Vagina (tissue), 2 donors: Measurements from ENCODE around the gene PNPT1. TPM values are rescaled to one million over a fixed set of nuclear protein-coding genes. Genes with fewer than 3 reads are reported as not detected.

Experiments
- DNase-seq, 2 donors: peaks; one replicate each; pipeline ENCODE4 v3.0.0-alpha.2; 2017; ENCODE audit errors: extremely low spot score in 2 of 2
- H3K27ac ChIP-seq: fragments of 200-600 bp; sonication (generic); one replicate; pipeline ENCODE4 v1.5.1; 2019
- H3K27me3 ChIP-seq: fragments of 200-600 bp; sonication (generic); one replicate; pipeline ENCODE4 v1.5.1; 2019
- H3K36me3 ChIP-seq, 2 donors: fragments of 200-600 bp; sonication (generic); one replicate each; pipeline ENCODE4 v1.5.1; 2017 to 2019
- H3K4me1 ChIP-seq: fragments of 200-600 bp; sonication (generic); one replicate; pipeline ENCODE4 v1.5.1; 2019
- H3K4me3 ChIP-seq, 2 donors: fragments of 200-600 bp; sonication (generic); 1 replicate in 1 of 2; 2 replicates in 1 of 2; pipeline ENCODE4 v1.5.1; 2016 to 2019
- H3K9me3 ChIP-seq: fragments of 200-600 bp; sonication (generic); one replicate; pipeline ENCODE4 v1.5.1; 2019
- CTCF ChIP-seq, 3 experiments: fragments of 450-650 bp in 2 of 3; fragments of 200-600 bp in 1 of 3; sonication (generic) in 1 of 3; IDR thresholded peaks; one replicate each; pipeline ENCODE4 v1.5.1; 2017 to 2019; ENCODE audit warnings: antibody characterized with exemption in 3 of 3, mild to moderate bottlenecking in 2 of 3, moderate library complexity in 2 of 3
- POLR2A ChIP-seq, 2 donors: fragments of 450-650 bp; IDR thresholded peaks; one replicate each; pipeline ENCODE4 v1.6.1; 2017; ENCODE audit warnings: antibody characterized with exemption in 2 of 2, mild to moderate bottlenecking in 2 of 2, moderate library complexity in 2 of 2
- POLR2AphosphoS5 ChIP-seq, 2 donors: sonication (generic); formaldehyde crosslinking; IDR thresholded peaks; one replicate each; pipeline ENCODE4 v1.9.0; 2017; ENCODE audit warnings: antibody characterized with exemption in 2 of 2, mild to moderate bottlenecking in 2 of 2, low read depth in 1 of 2; ENCODE audit not compliant: insufficient read depth in 1 of 2
- intact Hi-C: fragments of 100-400 bp; cut with DNase I; formaldehyde crosslinking; loops from one replicate; pipeline ENCODE4 v1.15.1; 2023
- total RNA-seq: library from RNA; depleted of rRNA; stranded (reverse); fragments of >200 nt; gene quantifications from one replicate; pipeline ENCODE4 v1.2.3, GENCODE V29; 2016

PNPT1 gene
- total RNA-seq, 1 donor from 2014 or later: 40.5 TPM

GRCh38 chr2:55668956-55669355 is 24.7 kb downstream of the PNPT1 start:
- TF ChIP-seq CTCF (IDR thresholded peaks at IDR 0.05) (no peak), POLR2AphosphoS5 (IDR thresholded peaks at IDR 0.05; ENCODE audit: insufficient read depth in 1 of 2, low read depth in 1 of 2) (no peak), POLR2A (IDR thresholded peaks at IDR 0.05) (no peak)
- Histone ChIP-seq H3K27ac (no peak overlapping the region), H3K9me3 (no peaks in the 10 kb centered on the region), H3K4me3 (no peak overlapping the region), H3K36me3 (peaks cover 0 to 22% of the 10 kb centered on the region in 2 donors), H3K4me1 (no peaks in the 10 kb centered on the region), H3K27me3 (no peaks in the 10 kb centered on the region)
- intact Hi-C loops: no loop called here
- no peak for DNase-seq

GRCh38 chr2:55653255-55653654 is 40.4 kb downstream of the PNPT1 start:
- no peak for DNase-seq
- Histone ChIP-seq H3K4me1 (no peaks in the 10 kb centered on the region), H3K4me3 (no peak overlapping the region), H3K36me3 (peaks cover 0 to 23% of the 10 kb centered on the region in 2 donors), H3K9me3 (no peaks in the 10 kb centered on the region), H3K27me3 (no peaks in the 10 kb centered on the region), H3K27ac (no peak overlapping the region)
- intact Hi-C loops: no loop called here
- no peak for TF ChIP-seq POLR2A (IDR thresholded peaks at IDR 0.05)
- no peak for TF ChIP-seq CTCF (IDR thresholded peaks at IDR 0.05)
- no peak for TF ChIP-seq POLR2AphosphoS5 (IDR thresholded peaks at IDR 0.05; ENCODE audit: insufficient read depth in 1 of 2, low read depth in 1 of 2)

- DNase-seq: no peak
- H3K27me3 ChIP-seq: no peaks in the 10 kb centered on the region
- no peaks in the 10 kb centered on the region for H3K9me3 ChIP-seq
- H3K4me1 ChIP-seq: no peaks in the 10 kb centered on the region
- intact Hi-C loops: no loop called here
- peaks cover 0 to 11% of the 10 kb centered on the region in 2 donors for H3K36me3 ChIP-seq
- H3K4me3 ChIP-seq: no peak overlapping the region
- TF ChIP-seq POLR2A (IDR thresholded peaks at IDR 0.05): no peak
- TF ChIP-seq CTCF (IDR thresholded peaks at IDR 0.05): no peak
- TF ChIP-seq POLR2AphosphoS5 (IDR thresholded peaks at IDR 0.05; ENCODE audit: insufficient read depth in 1 of 2, low read depth in 1 of 2): no peak
- H3K27ac ChIP-seq: no peak overlapping the region
Observed at GRCh38 chr2:55649211-55649610, 44.4 kb downstream of the PNPT1 start.

GRCh38 chr2:55636831-55637230 is 56.8 kb downstream of the PNPT1 start:
- TF ChIP-seq POLR2A (IDR thresholded peaks at IDR 0.05) (no peak), CTCF (IDR thresholded peaks at IDR 0.05) (no peak), POLR2AphosphoS5 (IDR thresholded peaks at IDR 0.05; ENCODE audit: insufficient read depth in 1 of 2, low read depth in 1 of 2) (no peak)
- no peak for DNase-seq
- intact Hi-C loops: no loop called here
- Histone ChIP-seq H3K36me3 (peaks cover 0 to 41% of the 10 kb centered on the region in 2 donors), H3K27me3 (no peaks in the 10 kb centered on the region), H3K27ac (no peak overlapping the region), H3K4me1 (no peaks in the 10 kb centered on the region), H3K9me3 (no peaks in the 10 kb centered on the region), H3K4me3 (no peak overlapping the region)

- Histone ChIP-seq H3K27ac (no peak overlapping the region), H3K9me3 (no peaks in the 10 kb centered on the region), H3K36me3 (no peaks in the 10 kb centered on the region), H3K4me1 (peaks cover 6% of the 10 kb centered on the region), H3K4me3 (no peak overlapping the region), H3K27me3 (no peaks in the 10 kb centered on the region)
- TF ChIP-seq POLR2AphosphoS5 (IDR thresholded peaks at IDR 0.05; ENCODE audit: insufficient read depth in 1 of 2, low read depth in 1 of 2) (no peak), POLR2A (IDR thresholded peaks at IDR 0.05) (no peak), CTCF (IDR thresholded peaks at IDR 0.05) (no peak)
- intact Hi-C loops: no loop called here
- DNase-seq: no peak
Observed at GRCh38 chr2:55628931-55629330, 64.7 kb downstream of the PNPT1 start.
